T-helper 9 cell (primary cell): ENCODE data around the gene CHRM5.

ENCODE experiments used
- DNase-seq: peaks from one replicate; pipeline ENCODE4 v3.0.0-alpha.2; 2020
- total RNA-seq, 2 donors: gene quantifications; one replicate each; lab custom pipeline; 2026; lab: John Stamatoyannopoulos, UW

CHRM5 gene
- 0 reads per million in 2 donors for total RNA-seq

GRCh38 chr15:33968224-33968623 lies at the start of gene CHRM5:
CHRM5 (plus strand) TSS chr15:33968497; CDS start chr15:34062718, 94,221 bp downstream.
- DNase-seq = no peak

GRCh38 chr15:33923446-33923845 lies 44.9 kb upstream of the CHRM5 start:
- no peak for DNase-seq

GRCh38 chr15:33926260-33926659 lies 42.0 kb upstream of the CHRM5 start:
- no peak for DNase-seq

- DNase-seq = no peak
These were observed 35.6 kb upstream of the CHRM5 start for GRCh38 chr15:33932734-33933133.

- no peak for DNase-seq
These were observed 33.9 kb upstream of the CHRM5 start for GRCh38 chr15:33934396-33934795.

- no peak for DNase-seq
These were observed 33.4 kb upstream of the CHRM5 start for GRCh38 chr15:33934921-33935320.

- DNase-seq = no peak
These were observed 26.8 kb upstream of the CHRM5 start for GRCh38 chr15:33941279-33942063.

GRCh38 chr15:33946152-33946551 lies 22.1 kb upstream of the CHRM5 start:
- no peak for DNase-seq

GRCh38 chr15:33955945-33956344 lies 12.4 kb upstream of the CHRM5 start:
- no peak for DNase-seq

GRCh38 chr15:33956397-33956796 lies 11.9 kb upstream of the CHRM5 start:
- DNase-seq = no peak

- DNase-seq = no peak
These were observed 8.3 kb upstream of the CHRM5 start for GRCh38 chr15:33959844-33960548.

GRCh38 chr15:33960549-33960935 lies 7.8 kb upstream of the CHRM5 start:
- no peak for DNase-seq

- DNase-seq = no peak
These were observed 4.2 kb upstream of the CHRM5 start for GRCh38 chr15:33963831-33964664.

GRCh38 chr15:33964665-33965040 lies 3.6 kb upstream of the CHRM5 start:
- DNase-seq = no peak

- no peak for DNase-seq
These were observed 524 bp downstream of the CHRM5 start for GRCh38 chr15:33968821-33969220.

- DNase-seq = no peak
These were observed 3.5 kb downstream of the CHRM5 start for GRCh38 chr15:33971811-33972210.

- DNase-seq = no peak
These were observed 6.8 kb downstream of the CHRM5 start for GRCh38 chr15:33975022-33975565.

GRCh38 chr15:33980159-33980558 lies 11.9 kb downstream of the CHRM5 start:
- DNase-seq = no peak

- no peak for DNase-seq
These were observed 14.2 kb downstream of the CHRM5 start for GRCh38 chr15:33982516-33982915.

- no peak for DNase-seq
These were observed 17.0 kb downstream of the CHRM5 start for GRCh38 chr15:33985287-33985686.

- no peak for DNase-seq
These were observed 17.5 kb downstream of the CHRM5 start for GRCh38 chr15:33985751-33986150.

GRCh38 chr15:33987444-33987843 lies 19.1 kb downstream of the CHRM5 start:
- DNase-seq = no peak

- no peak for DNase-seq
These were observed 20.1 kb downstream of the CHRM5 start for GRCh38 chr15:33988384-33988783.
